ENCODE data around the gene MIX23. TPM values are rescaled to one million over a fixed set of nuclear protein-coding genes. Genes with fewer than 3 reads are reported as not detected.

The MIX23 gene
- total RNA-seq, 1 experiment from 2014 or later, result 76.2 TPM

GRCh38 chr3:122415762-122416654, 33.0 kb upstream of the MIX23 start, which contains the start of gene WDR5B:
WDR5B (minus strand) TSS chr3:122416062; CDS start chr3:122415528, 534 bp downstream.
- H3K27ac ChIP-seq (ENCODE audit: low read depth, low read length), result peak within 1 kb of the TSS; percentile 74
- H3K36me3 ChIP-seq (ENCODE audit: control insufficient read depth in 1 of 2, insufficient read depth in 2 of 2, low read length in 2 of 2), result peaks cover 0 to 7% of the 10 kb centered on the region in 2 experiments; a peak in 2 of 4 replicates
- intact Hi-C loops (cut with micrococcal nuclease), result no loop called here
- peaks cover 28% of the 10 kb centered on the region for H3K79me2 ChIP-seq (ENCODE audit: insufficient read depth, low read length)
- H3K4me3 ChIP-seq (replicated peaks in 1 of 2; ENCODE audit: low read depth in 1 of 2, low read length in 2 of 2), result peak within 1 kb of the TSS; percentile 82 to 84
- DNase-seq (ENCODE audit: low read depth, low spot score) (peak; percentile 94), ATAC-seq (peak; percentile 92)
- no peak within 1 kb of the TSS for H2AFZ ChIP-seq (ENCODE audit: low read depth, low read length, poor library complexity, severe bottlenecking)
- RAD21 ChIA-PET (ENCODE audit: low non-redundant PET in 1 of 2, low total read pairs in 2 of 2, uncharacterized antibody in 2 of 2, unreplicated experiment in 2 of 2), result no interaction called here
- H4K20me1 ChIP-seq (ENCODE audit: insufficient read depth), result no peaks in the 10 kb centered on the region
- peaks cover 6 to 15% of the 10 kb centered on the region in 2 experiments; a peak in 3 of 4 replicates for H3K4me1 ChIP-seq (ENCODE audit: control insufficient read depth in 1 of 2, insufficient read depth in 2 of 2, low read length in 2 of 2)
- H3K27me3 ChIP-seq (ENCODE audit: insufficient read depth, low read length), result no peaks in the 10 kb centered on the region
- CTCF ChIA-PET, result interaction anchor here (0.6 to 2.4 kb wide), 5 partner anchors 23 to 339 kb away, joined by 3 to 8 read pairs (median 3); partner anchors contain the start of gene FAM162A
- POLR2A ChIA-PET, result interaction anchor here (0.9 to 2.3 kb wide), 3 partner anchors 11 to 68 kb away, joined by 4 to 12 read pairs (median 4); partner anchors contain the start of genes FAM162A and MIX23
- peak within 1 kb of the TSS; percentile 77 for H3K4me2 ChIP-seq (ENCODE audit: low read length)
- H3K9me2 ChIP-seq (ENCODE audit: insufficient read depth), result no peaks in the 10 kb centered on the region
- TSS peak; percentile 79 for BruUV-seq (replicated peaks)
- peak within 1 kb of the TSS; percentile 72 for H3K9ac ChIP-seq (ENCODE audit: low read length)
- no peaks in the 10 kb centered on the region for H3K9me3 ChIP-seq (ENCODE audit: control insufficient read depth in 1 of 2, insufficient read depth in 1 of 2, low read depth in 1 of 2, low read length in 2 of 2)
- TF ChIP-seq SRF (IDR thresholded peaks at IDR 0.05; ENCODE audit: low read depth), result no peak
- TF ChIP-seq ELF1 (IDR thresholded peaks at IDR 0.05; ENCODE audit: borderline replicate concordance, low read depth), result peak; percentile 73
- no peak for TF ChIP-seq ATF3 (IDR thresholded peaks at IDR 0.05)
- peak in 2 of 3 experiments; percentile 11 to 17; a peak in 1 of 6 replicates for TF ChIP-seq CTCF (IDR thresholded peaks at IDR 0.05 in 2 of 3, conservative IDR thresholded peaks at IDR 0.05 in 1 of 3; ENCODE audit: borderline replicate concordance in 1 of 3, insufficient read depth in 1 of 3, low read depth in 2 of 3, low read length in 2 of 3)
- TF ChIP-seq MAX (IDR thresholded peaks at IDR 0.05), result peak; percentile 81
- TF ChIP-seq CBX3 (IDR thresholded peaks at IDR 0.05; ENCODE audit: low read depth), result no peak
- TF ChIP-seq CEBPB (IDR thresholded peaks at IDR 0.05; ENCODE audit: low read depth), result no peak
- TF ChIP-seq JUND (IDR thresholded peaks at IDR 0.05), result no peak
- no peak for TF ChIP-seq FOSL1 (IDR thresholded peaks at IDR 0.05; ENCODE audit: low read depth)
- TF ChIP-seq YY1 (IDR thresholded peaks at IDR 0.05; ENCODE audit: extremely low read depth, insufficient replicate concordance, low read depth, low read length), result no peak
- peak; percentile 89 for TF ChIP-seq SIN3A (IDR thresholded peaks at IDR 0.05; ENCODE audit: low read depth)
- peak; percentile 82 for TF ChIP-seq ZFX (IDR thresholded peaks at IDR 0.05)
- TF ChIP-seq EGR1 (IDR thresholded peaks at IDR 0.05; ENCODE audit: low read depth), result no peak
- TF ChIP-seq RAD21 (IDR thresholded peaks at IDR 0.05; ENCODE audit: low read depth), result no peak
- TF ChIP-seq REST (IDR thresholded peaks at IDR 0.05; ENCODE audit: low read depth), result no peak
- TF ChIP-seq POLR2AphosphoS5 (IDR thresholded peaks at IDR 0.05; ENCODE audit: low read depth, low read length), result peak; percentile 99
- no peak for TF ChIP-seq EZH2 (IDR thresholded peaks at IDR 0.05)
- TF ChIP-seq EZH2phosphoT487 (IDR thresholded peaks at IDR 0.05; ENCODE audit: borderline replicate concordance), result no peak
- peak; percentile 97 for TF ChIP-seq POLR2A (IDR thresholded peaks at IDR 0.05; ENCODE audit: borderline replicate concordance, extremely low read depth, insufficient read depth, insufficient read length)

Measured in HCT116 (cell line).